HG03565 (cell line): ENCODE measurements around the gene MILR1.
"Not testable (repeated sequence)": the region's sequence is repeated elsewhere in the genome, so short reads cannot be mapped to it uniquely, and the experiment has no call there.

Experiments
- ATAC-seq: cut with Tn5 transposase; IDR thresholded peaks from one replicate; pipeline ENCODE4 v1.9.1; 2021; ENCODE audit warnings: mild to moderate bottlenecking, moderate library complexity; ENCODE audit not compliant: unreplicated experiment

The MILR1 gene

GRCh38 chr17:64448665-64449512, at the start of gene MILR1:
Gene MILR1, plus strand, starts transcription at chr17:64449115. Its CDS starts 54 bp downstream, at chr17:64449169.
- ATAC-seq, result no peak

- ATAC-seq, result no peak
Observed at GRCh38 chr17:64399767-64400156, 49.2 kb upstream of the MILR1 start.

DNA sequence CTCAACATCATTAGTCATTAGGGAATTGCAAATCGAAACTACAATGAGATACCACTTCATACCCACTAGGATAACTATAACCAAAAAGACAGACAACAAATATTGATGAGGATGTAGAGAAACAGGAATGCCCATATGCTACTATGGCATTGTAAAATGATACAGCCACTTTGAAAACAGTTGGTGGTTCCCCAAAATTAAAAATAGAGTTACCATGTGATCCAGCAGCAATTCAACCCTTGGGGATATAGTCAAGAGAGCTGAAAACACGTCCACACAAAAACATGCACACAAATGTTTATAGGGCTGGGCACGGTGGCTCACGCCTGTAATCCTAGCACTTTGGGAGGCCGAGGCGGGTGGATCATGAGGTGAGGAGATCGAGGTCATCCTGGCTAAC, 48.3 kb upstream of the MILR1 start:
- ATAC-seq, result no peak

DNA sequence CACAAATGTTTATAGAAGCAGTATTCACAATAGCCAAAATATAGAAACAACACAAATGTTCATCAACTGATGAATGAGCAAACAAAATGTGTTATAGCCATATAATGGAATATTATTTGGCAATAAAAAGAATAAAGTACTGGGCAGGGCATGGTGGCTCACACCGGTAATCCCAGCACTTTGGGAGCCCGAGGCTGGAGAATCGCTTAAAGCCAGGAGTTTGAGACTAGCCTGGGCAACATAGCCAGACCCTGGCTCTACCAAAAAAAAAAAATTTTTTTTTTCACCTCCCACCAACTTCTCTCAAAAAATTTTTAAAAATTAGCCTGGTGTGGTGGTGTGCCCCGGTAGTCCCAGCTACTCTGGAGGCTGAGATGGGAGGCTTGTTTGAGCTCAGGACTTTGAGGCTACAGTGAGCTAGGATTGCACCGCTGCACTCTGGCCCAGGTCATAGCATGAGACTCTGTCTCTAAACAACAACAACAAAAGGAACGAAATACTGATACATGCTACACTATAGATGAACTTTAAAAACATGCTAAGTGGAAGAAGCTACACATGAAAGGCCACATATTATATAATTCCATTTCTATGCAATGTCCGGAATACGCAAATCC, 47.6 kb upstream of the MILR1 start:
- no peak for ATAC-seq

DNA sequence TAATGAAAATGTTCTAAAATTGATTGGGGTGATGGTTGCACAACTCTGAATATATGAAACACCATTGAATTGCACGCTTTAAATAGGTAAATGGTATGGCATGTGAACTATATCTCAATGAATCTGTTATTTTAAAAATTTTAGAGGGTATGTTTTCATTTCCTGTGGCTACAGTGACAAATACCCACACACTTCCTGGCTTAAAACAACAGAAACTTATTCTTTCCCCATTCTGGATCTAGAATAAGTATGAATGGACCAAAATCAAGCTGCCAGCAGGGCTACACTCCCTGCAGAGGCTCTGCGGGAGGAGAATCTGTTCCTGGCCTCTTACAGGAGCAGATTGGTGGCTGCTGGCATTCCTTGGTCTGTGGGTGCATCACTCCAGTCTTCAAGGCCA, 47.0 kb upstream of the MILR1 start:
- ATAC-seq, result no peak

GRCh38 chr17:64402469-64402868, 46.4 kb upstream of the MILR1 start:
- no peak for ATAC-seq

- no peak for ATAC-seq
Observed at GRCh38 chr17:64403881-64404460, 44.9 kb upstream of the MILR1 start.

DNA sequence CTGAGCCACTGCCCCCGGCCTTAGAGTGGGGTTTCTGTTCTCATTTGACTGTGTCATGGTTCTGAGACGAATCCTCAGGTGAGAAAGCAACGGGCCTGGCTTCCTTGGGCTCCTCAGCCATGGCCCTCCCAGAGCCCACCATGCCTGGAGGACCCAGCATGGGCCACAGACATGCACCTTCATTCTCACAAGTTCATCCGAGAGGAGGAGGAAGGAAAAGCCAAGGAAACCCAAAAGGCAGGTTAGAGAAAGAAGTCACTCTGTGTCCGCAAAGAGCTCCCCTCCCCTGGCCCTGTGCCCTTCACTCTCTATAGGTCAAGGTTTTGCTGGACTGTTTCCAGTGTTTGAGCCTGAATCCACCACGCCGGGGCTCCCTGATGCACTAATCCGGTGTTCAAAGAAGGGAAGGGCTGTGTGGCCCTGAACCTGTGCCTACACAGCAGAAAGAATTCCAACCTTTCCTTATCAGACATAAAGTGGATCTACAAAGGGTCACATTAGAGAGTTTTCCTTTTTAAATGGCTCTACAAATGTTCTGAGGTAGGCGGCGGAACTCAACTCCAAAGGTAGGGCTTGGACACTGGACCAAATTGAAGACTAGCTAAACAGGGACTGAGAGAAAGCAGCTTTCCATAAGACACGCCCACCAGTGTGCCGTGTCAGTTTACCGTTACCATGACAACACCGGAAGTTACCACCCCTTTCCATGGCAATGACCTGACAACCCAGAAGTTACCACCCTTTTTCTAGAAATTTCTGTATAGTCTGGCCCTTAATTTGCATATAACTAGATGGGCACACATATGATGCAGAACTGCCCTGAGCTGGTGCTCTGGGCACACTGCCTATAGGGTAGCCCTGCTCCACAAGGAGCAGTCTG, 42.4 kb upstream of the MILR1 start:
- ATAC-seq, result no peak

GRCh38 chr17:64410750-64411490, 38.0 kb upstream of the MILR1 start:
- no peak for ATAC-seq

- no peak for ATAC-seq
Observed at GRCh38 chr17:64411999-64412771, 36.7 kb upstream of the MILR1 start.

DNA sequence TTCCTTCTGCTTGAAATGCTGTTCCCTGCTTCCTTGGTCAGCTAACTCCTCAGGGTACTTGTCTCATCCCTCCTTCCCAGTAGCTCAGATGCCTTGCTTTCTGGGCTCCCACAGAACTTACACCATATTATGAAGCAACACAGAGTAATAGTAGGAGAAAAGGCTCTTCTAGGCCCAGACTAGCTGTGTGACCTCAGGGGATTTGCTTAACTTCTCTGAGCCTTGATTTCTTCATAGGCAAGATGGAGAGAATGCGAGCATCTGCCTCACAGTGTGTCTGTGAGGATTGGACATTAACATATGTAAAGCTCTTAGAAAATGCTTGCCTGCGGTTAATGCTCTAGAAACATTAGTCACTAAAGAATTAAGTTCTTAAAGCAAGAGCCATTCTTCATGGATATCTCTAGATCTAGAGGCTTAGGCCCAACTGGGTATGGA, 36.0 kb upstream of the MILR1 start:
- ATAC-seq, result no peak

- peak; percentile 55 for ATAC-seq
Observed at GRCh38 chr17:64413513-64413912, 35.4 kb upstream of the MILR1 start.

- ATAC-seq, result no peak
Observed at GRCh38 chr17:64418506-64419339, 30.2 kb upstream of the MILR1 start.

- no peak for ATAC-seq
Observed at GRCh38 chr17:64420143-64420670, 28.7 kb upstream of the MILR1 start.

GRCh38 chr17:64422121-64422520, 26.8 kb upstream of the MILR1 start:
- ATAC-seq, result not testable (repeated sequence)

GRCh38 chr17:64423881-64424280, 25.0 kb upstream of the MILR1 start:
- no peak for ATAC-seq

- no peak for ATAC-seq
Observed at GRCh38 chr17:64424324-64424849, 24.5 kb upstream of the MILR1 start.

GRCh38 chr17:64425191-64425590, 23.7 kb upstream of the MILR1 start:
- ATAC-seq, result no peak
